Lower leg skin (tissue), 4 donors: Measurements from ENCODE around the gene ANO2. TPM values are rescaled to one million over a fixed set of nuclear protein-coding genes. Genes with fewer than 3 reads are reported as not detected.

Source experiments
- DNase-seq, 2 donors: peaks; one replicate each; pipeline ENCODE4 v3.0.0-alpha.2; 2019; ENCODE audit warnings: low spot score in 2 of 2
- H3K4me3 ChIP-seq: fragments of 200-600 bp; sonication (generic); 2 replicates; pipeline ENCODE4 v1.5.1; 2017; ENCODE audit warnings: mild to moderate bottlenecking, low read depth; ENCODE audit not compliant: poor library complexity, severe bottlenecking
- CTCF ChIP-seq, 3 donors: fragments of 450-650 bp; IDR thresholded peaks; one replicate each; pipeline ENCODE4 v1.5.1; 2016; ENCODE audit warnings: antibody characterized with exemption in 3 of 3, mild to moderate bottlenecking in 3 of 3, moderate library complexity in 2 of 3
- POLR2A ChIP-seq, 2 donors: fragments of 450-650 bp; IDR thresholded peaks; one replicate each; pipeline ENCODE4 v1.6.1; 2016 to 2017; ENCODE audit warnings: antibody characterized with exemption in 2 of 2, mild to moderate bottlenecking in 1 of 2, moderate library complexity in 1 of 2
- WGBS, 2 donors: methylation state at CpG; one replicate each; pipeline ENCODE4 v1.1.5; 2018; 5-methylcytosine and 5-hydroxymethylcytosine counted together
- intact Hi-C: fragments of 100-400 bp; cut with DNase I; formaldehyde crosslinking; loops from one replicate; pipeline ENCODE4 v1.15.0; 2023; ENCODE audit warnings: low total_unique reads
- total RNA-seq, 4 donors: library from RNA; depleted of rRNA; stranded (reverse); fragments of >200 nt; gene quantifications; one replicate each; pipeline ENCODE4 v1.1.0, GENCODE V29; 2016

The ANO2 gene
- total RNA-seq, 4 donors from 2014 or later, result 0.76 to 2.6 (median 1.8) TPM

GRCh38 chr12:5960783-5961182, 15.7 kb upstream of the ANO2 start:
- 86 to 95% methylated on average over 4 of the region's 4 CpGs for WGBS, 2 donors
- intact Hi-C loops, result no loop called here
- no peak for DNase-seq
- TF ChIP-seq CTCF (IDR thresholded peaks at IDR 0.05) (no peak), POLR2A (IDR thresholded peaks at IDR 0.05) (no peak)
- H3K4me3 ChIP-seq, result no peak overlapping the region

DNA sequence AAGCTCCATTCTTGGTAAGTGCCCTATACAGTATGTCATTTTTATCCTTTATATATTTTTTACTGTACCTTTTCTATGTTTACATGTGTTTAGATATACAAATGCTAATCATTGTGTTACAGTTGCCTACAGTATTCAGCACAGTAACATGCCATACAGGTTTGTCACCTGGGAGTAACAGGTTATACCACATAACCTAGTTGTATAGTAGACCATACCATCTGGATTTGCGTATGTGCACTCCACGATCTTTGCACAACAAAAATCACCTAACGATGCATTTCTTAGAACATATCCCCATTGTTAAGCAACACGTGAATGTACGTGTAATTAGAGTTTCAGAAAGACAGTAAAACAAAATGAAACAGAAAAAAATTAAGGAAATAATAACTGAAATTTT, 11.9 kb upstream of the ANO2 start:
- no peak overlapping the region for H3K4me3 ChIP-seq
- DNase-seq, result no peak
- no peak for TF ChIP-seq CTCF (IDR thresholded peaks at IDR 0.05)
- no peak for TF ChIP-seq POLR2A (IDR thresholded peaks at IDR 0.05)
- intact Hi-C loops, result no loop called here
- 87 to 92% methylated on average over 5 of the region's 5 CpGs for WGBS, 2 donors

DNA sequence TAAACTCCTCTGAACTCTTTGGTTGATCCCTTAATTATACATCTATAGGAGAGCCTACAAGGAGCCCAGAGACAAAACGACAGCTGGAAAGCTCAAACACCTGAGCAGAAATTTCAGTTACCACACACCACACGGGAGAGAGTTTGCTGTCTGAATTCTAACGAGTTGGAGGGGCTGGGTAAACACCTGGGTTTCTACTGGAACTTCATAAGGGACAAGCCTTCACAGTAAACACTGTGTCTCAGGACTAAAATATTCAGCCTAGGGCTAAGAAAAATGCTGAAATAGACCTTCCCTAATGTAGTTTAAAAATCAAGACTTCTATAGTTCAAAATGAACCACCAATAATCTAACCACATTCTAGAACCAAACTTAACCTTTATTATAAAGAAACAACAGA, 9.6 kb upstream of the ANO2 start:
- WGBS, 2 donors, result 35 to 36% methylated on average over 3 of the region's 3 CpGs
- no peak overlapping the region for H3K4me3 ChIP-seq
- intact Hi-C loops, result no loop called here
- TF ChIP-seq POLR2A (IDR thresholded peaks at IDR 0.05) (no peak), CTCF (IDR thresholded peaks at IDR 0.05) (no peak)
- DNase-seq, result no peak

- 80 to 81% methylated on average over 5 of the region's 5 CpGs for WGBS, 2 donors
- intact Hi-C loops, result no loop called here
- no peak for TF ChIP-seq CTCF (IDR thresholded peaks at IDR 0.05)
- no peak for TF ChIP-seq POLR2A (IDR thresholded peaks at IDR 0.05)
- no peak for DNase-seq
- no peak overlapping the region for H3K4me3 ChIP-seq
Measured at GRCh38 chr12:5953835-5954586, 9.0 kb upstream of the ANO2 start.

GRCh38 chr12:5952031-5952430, 7.0 kb upstream of the ANO2 start:
- TF ChIP-seq POLR2A (IDR thresholded peaks at IDR 0.05) (no peak), CTCF (IDR thresholded peaks at IDR 0.05) (no peak)
- intact Hi-C loops, result no loop called here
- H3K4me3 ChIP-seq, result no peak overlapping the region
- WGBS, 2 donors, result 88 to 90% methylated on average over 3 of the region's 3 CpGs
- no peak for DNase-seq

DNA sequence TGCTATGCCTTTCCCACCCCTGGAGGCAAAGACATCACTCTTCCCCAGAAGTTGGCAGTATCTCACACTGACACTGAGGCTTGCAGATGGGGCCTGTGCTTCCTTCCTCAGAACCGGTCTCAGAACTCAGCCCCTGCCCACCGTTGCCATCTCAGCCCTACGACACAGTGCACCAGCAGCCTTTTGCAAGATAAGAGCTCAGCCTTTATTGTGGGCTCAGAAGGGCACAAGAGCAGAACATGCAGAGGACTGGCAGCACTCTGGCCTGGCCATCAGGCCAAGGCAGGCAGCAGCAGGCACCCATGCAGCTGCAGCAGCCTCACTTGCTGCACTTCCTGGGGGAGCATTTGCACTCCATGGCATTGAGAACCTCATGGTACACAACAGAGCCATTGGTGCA, 3.6 kb upstream of the ANO2 start:
- no peak for DNase-seq
- no peak for TF ChIP-seq POLR2A (IDR thresholded peaks at IDR 0.05)
- TF ChIP-seq CTCF (IDR thresholded peaks at IDR 0.05), result no peak
- WGBS, 2 donors, result 79 to 84% methylated on average over 3 of the region's 3 CpGs
- H3K4me3 ChIP-seq, result no peak overlapping the region
- intact Hi-C loops, result no loop called here
